H1 (cell line): ENCODE measurements around the gene DOHH. TPM values are rescaled to one million over a fixed set of nuclear protein-coding genes. Genes with fewer than 3 reads are reported as not detected.

Experiments
- CHD7 ChIP-seq: fragments of 300-600 bp; sonication (generic); IDR thresholded peaks from 2 replicates; pipeline ENCODE4 v1.7.1; 2012; ENCODE audit warnings: low read length, moderate library complexity, mild to moderate bottlenecking, inconsistent platforms; ENCODE audit not compliant: insufficient replicate concordance
- JUN ChIP-seq: IDR thresholded peaks from 2 replicates; pipeline ENCODE4 v1.6.1; 2011; ENCODE audit warnings: low read depth, mild to moderate bottlenecking, improper control_type of control experiment, low read length
- NANOG ChIP-seq: IDR thresholded peaks from 2 replicates; pipeline ENCODE4 v1.6.1; 2011; ENCODE audit warnings: low read length, low read depth, mild to moderate bottlenecking, inconsistent platforms; ENCODE audit not compliant: insufficient read depth, poor library complexity, severe bottlenecking
- RAD21 ChIP-seq, 2 experiments: IDR thresholded peaks in 1 of 2; conservative IDR thresholded peaks in 1 of 2; 2 replicates each; pipeline ENCODE4 v1.6.1; 2011; ENCODE audit warnings: low read depth in 2 of 2, low read length in 2 of 2, improper control_type of control experiment in 1 of 2, inconsistent platforms in 1 of 2, mild to moderate bottlenecking in 1 of 2, moderate library complexity in 1 of 2
- USF2 ChIP-seq: IDR thresholded peaks from 2 replicates; pipeline ENCODE4 v1.6.1; 2011; ENCODE audit warnings: low read length, improper control_type of control experiment
- polyA plus RNA-seq, 7 experiments: library from polyadenylated mRNA; depleted of rRNA in 3 of 7; stranded (reverse) in 5 of 7; unstranded in 2 of 7; fragments of >200 nt in 5 of 7; fragments of 200-250 nt in 2 of 7; gene quantifications; 1 replicate in 5 of 7; 2 replicates in 1 of 7; 4 replicates in 1 of 7; pipeline versions ENCODE4 v1.2.1 to v1.2.3, GENCODE V29; 2011 to 2013; ENCODE audit warnings: missing spikeins in 2 of 7, mixed read lengths in 2 of 7
- total RNA-seq: library from RNA; stranded (reverse); fragmentation: NEBNext Ultra II Directional; extraction: Animal tissue kit (Norgen Biotek cat#: 25700); gene quantifications from 2 replicates; pipeline ENCODE4 v1.2.1, GENCODE V29; 2021

Gene DOHH
- total and polyA plus RNA-seq, 2 of the 8 experiments (the other 6 are each of a cell fraction or from before 2014, with no cell fraction given): 7.3 to 17.7 TPM

GRCh38 chr19:3469638-3470499, 30.6 kb downstream of the DOHH start (continued):
- TF ChIP-seq CHD7 (no peak), USF2 (no peak), RAD21 (IDR thresholded peaks at IDR 0.05 in 1 of 2, conservative IDR thresholded peaks at IDR 0.05 in 1 of 2; ENCODE audit: low read depth in 2 of 2, low read length in 2 of 2) (0 out of 4 replicates have a peak, but pooled peaks of 1 of the 2 experiments have one; percentile 19), JUN (no peak), NANOG (no peak)
